HG02870 (cell line): ENCODE results near the gene SLC30A2.

Experiments
- ATAC-seq: cut with Tn5 transposase; IDR thresholded peaks from one replicate; pipeline ENCODE4 v1.9.1; 2021; ENCODE audit warnings: mild to moderate bottlenecking, moderate library complexity; ENCODE audit not compliant: unreplicated experiment

Gene SLC30A2

GRCh38 chr1:26023826-26024225 lies 22.1 kb downstream of the SLC30A2 start:
- ATAC-seq: no peak

- no peak for ATAC-seq
Observed at GRCh38 chr1:26023009-26023408, 22.9 kb downstream of the SLC30A2 start.

- no peak for ATAC-seq
Observed at GRCh38 chr1:26022404-26022779, 23.5 kb downstream of the SLC30A2 start.

- ATAC-seq: no peak
Observed at GRCh38 chr1:26021647-26022403, 24.1 kb downstream of the SLC30A2 start, which contains the start of gene EXTL1. EXTL1 (plus strand) TSS chr1:26021775; CDS start chr1:26022647, 872 bp downstream.

- no peak for ATAC-seq
Observed at GRCh38 chr1:26020941-26021646, 24.8 kb downstream of the SLC30A2 start.

GRCh38 chr1:26020330-26020768 lies 25.6 kb downstream of the SLC30A2 start:
- ATAC-seq: no peak

- ATAC-seq: no peak
Observed at GRCh38 chr1:26019641-26020315, 26.1 kb downstream of the SLC30A2 start.

GRCh38 chr1:26017606-26018005 lies 28.3 kb downstream of the SLC30A2 start:
- ATAC-seq: no peak

- no peak for ATAC-seq
Observed at GRCh38 chr1:26016953-26017545, 28.9 kb downstream of the SLC30A2 start.

GRCh38 chr1:26016258-26016952 lies 29.5 kb downstream of the SLC30A2 start:
- ATAC-seq: no peak

- ATAC-seq: no peak
Observed at GRCh38 chr1:26015358-26015757, 30.6 kb downstream of the SLC30A2 start.

GRCh38 chr1:26014179-26014578 lies 31.7 kb downstream of the SLC30A2 start:
- no peak for ATAC-seq

- no peak for ATAC-seq
Observed at GRCh38 chr1:26012864-26013263, 33.1 kb downstream of the SLC30A2 start.

- ATAC-seq: no peak
Observed at GRCh38 chr1:26010825-26011224, 35.1 kb downstream of the SLC30A2 start.

GRCh38 chr1:26009796-26010447 lies 36.0 kb downstream of the SLC30A2 start:
- no peak for ATAC-seq

- ATAC-seq: no peak
Observed at GRCh38 chr1:26006710-26007109, 39.2 kb downstream of the SLC30A2 start.

- no peak for ATAC-seq
Observed at GRCh38 chr1:26005434-26006105, 40.3 kb downstream of the SLC30A2 start.

GRCh38 chr1:26003756-26004155 lies 42.2 kb downstream of the SLC30A2 start:
- no peak for ATAC-seq

GRCh38 chr1:26003262-26003661 lies 42.7 kb downstream of the SLC30A2 start:
- ATAC-seq: no peak
